ENCODE results near the gene UFSP2. TPM values are rescaled to one million over a fixed set of nuclear protein-coding genes. Genes with fewer than 3 reads are reported as not detected.

The UFSP2 gene
- total RNA-seq, 1 donor, result 43.4 TPM

GRCh38 chr4:185399466-185399865 lies 26.3 kb downstream of the UFSP2 start:
- no peaks in the 10 kb centered on the region for H4K20me1 ChIP-seq (ENCODE audit: insufficient read depth, low read length)
- no peaks in the 10 kb centered on the region for H3K9me3 ChIP-seq (ENCODE audit: low read depth, low read length)
- H2AFZ ChIP-seq (ENCODE audit: low read length), result no peak overlapping the region
- no peaks in the 10 kb centered on the region for H3K27me3 ChIP-seq (ENCODE audit: insufficient read depth, low read length)
- peaks cover 6% of the 10 kb centered on the region for H3K4me1 ChIP-seq (ENCODE audit: insufficient read depth, low read length)
- H3K4me3 ChIP-seq (ENCODE audit: insufficient read depth, low read length), result no peak overlapping the region
- no peak for DNase-seq (ENCODE audit: insufficient read length, low spot score, missing footprints)
- no peak for TF ChIP-seq CTCF (IDR thresholded peaks at IDR 0.05; ENCODE audit: extremely low read depth, low read depth, low read length)
- no peak overlapping the region for H3K4me2 ChIP-seq (ENCODE audit: insufficient read depth, low read length)
- no peaks in the 10 kb centered on the region for H3K79me2 ChIP-seq (ENCODE audit: insufficient read depth, low read length)
- no peak overlapping the region for H3K27ac ChIP-seq (ENCODE audit: low read depth, low read length)
- H3K36me3 ChIP-seq (ENCODE audit: insufficient read depth, low read length), result peaks cover 28% of the 10 kb centered on the region

- H4K20me1 ChIP-seq (ENCODE audit: insufficient read depth, low read length), result no peaks in the 10 kb centered on the region
- DNase-seq (ENCODE audit: insufficient read length, low spot score, missing footprints), result no peak
- no peak for TF ChIP-seq CTCF (IDR thresholded peaks at IDR 0.05; ENCODE audit: extremely low read depth, low read depth, low read length)
- peaks cover 27% of the 10 kb centered on the region for H3K36me3 ChIP-seq (ENCODE audit: insufficient read depth, low read length)
- H3K4me1 ChIP-seq (ENCODE audit: insufficient read depth, low read length), result peaks cover 9% of the 10 kb centered on the region
- H2AFZ ChIP-seq (ENCODE audit: low read length), result no peak overlapping the region
- no peak overlapping the region for H3K27ac ChIP-seq (ENCODE audit: low read depth, low read length)
- no peaks in the 10 kb centered on the region for H3K79me2 ChIP-seq (ENCODE audit: insufficient read depth, low read length)
- H3K4me2 ChIP-seq (ENCODE audit: insufficient read depth, low read length), result no peak overlapping the region
- no peak overlapping the region for H3K4me3 ChIP-seq (ENCODE audit: insufficient read depth, low read length)
- no peaks in the 10 kb centered on the region for H3K9me3 ChIP-seq (ENCODE audit: low read depth, low read length)
- H3K27me3 ChIP-seq (ENCODE audit: insufficient read depth, low read length), result no peaks in the 10 kb centered on the region
Observed at GRCh38 chr4:185398618-185399017, 27.1 kb downstream of the UFSP2 start.

DNA sequence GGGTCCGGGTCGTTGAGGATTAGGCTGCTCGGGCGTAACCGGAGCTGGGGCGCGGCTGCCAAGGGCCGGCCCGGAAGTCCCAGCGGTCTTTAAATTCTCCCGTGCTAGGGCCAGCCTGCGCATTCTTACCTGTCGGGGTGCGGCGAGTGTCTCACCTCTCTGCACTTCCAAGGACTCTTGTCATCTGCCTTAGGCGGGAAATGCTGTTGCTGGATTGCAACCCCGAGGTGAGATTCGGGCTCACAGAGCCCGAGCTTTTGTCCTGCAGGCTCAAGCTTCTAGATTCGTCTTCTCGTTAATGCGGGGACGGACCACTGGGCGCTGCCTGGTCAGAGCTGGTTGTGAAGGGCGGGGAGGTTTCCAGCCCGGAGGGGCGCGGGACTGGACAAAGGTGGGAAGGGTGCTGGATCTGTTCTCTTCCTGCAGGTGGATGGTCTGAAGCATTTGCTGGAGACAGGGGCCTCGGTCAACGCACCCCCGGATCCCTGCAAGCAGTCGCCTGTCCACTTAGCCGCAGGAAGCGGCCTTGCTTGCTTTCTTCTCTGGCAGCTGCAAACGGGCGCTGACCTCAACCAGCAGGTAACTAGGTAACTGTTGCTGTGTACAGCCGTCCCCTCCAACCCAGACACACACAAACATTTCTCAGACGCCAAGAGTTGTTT lies 28.9 kb downstream of the UFSP2 start, which contains the start of gene ANKRD37:
Gene ANKRD37 (plus strand): TSS at position 118 of the 662 bp plus-strand sequence. CDS start 83 bp downstream, at position 201.
- H4K20me1 ChIP-seq (ENCODE audit: insufficient read depth, low read length), result no peaks in the 10 kb centered on the region
- H3K4me1 ChIP-seq (ENCODE audit: insufficient read depth, low read length), result peaks cover 9% of the 10 kb centered on the region
- peaks cover 21% of the 10 kb centered on the region for H3K36me3 ChIP-seq (ENCODE audit: insufficient read depth, low read length)
- no peak for DNase-seq (ENCODE audit: insufficient read length, low spot score, missing footprints)
- peak within 1 kb of the TSS; percentile 86 for H3K4me3 ChIP-seq (ENCODE audit: insufficient read depth, low read length)
- H3K79me2 ChIP-seq (ENCODE audit: insufficient read depth, low read length), result no peaks in the 10 kb centered on the region
- TF ChIP-seq CTCF (IDR thresholded peaks at IDR 0.05; ENCODE audit: extremely low read depth, low read depth, low read length), result no peak
- H3K9me3 ChIP-seq (ENCODE audit: low read depth, low read length), result no peaks in the 10 kb centered on the region
- H3K27ac ChIP-seq (ENCODE audit: low read depth, low read length), result peak within 1 kb of the TSS; percentile 86
- peak within 1 kb of the TSS; percentile 67 for H2AFZ ChIP-seq (ENCODE audit: low read length)
- H3K27me3 ChIP-seq (ENCODE audit: insufficient read depth, low read length), result no peaks in the 10 kb centered on the region
- peak within 1 kb of the TSS; percentile 95 for H3K4me2 ChIP-seq (ENCODE audit: insufficient read depth, low read length)

- H3K4me3 ChIP-seq (ENCODE audit: insufficient read depth, low read length), result peak overlapping the region; percentile 86
- H3K79me2 ChIP-seq (ENCODE audit: insufficient read depth, low read length), result no peaks in the 10 kb centered on the region
- H4K20me1 ChIP-seq (ENCODE audit: insufficient read depth, low read length), result no peaks in the 10 kb centered on the region
- H3K9me3 ChIP-seq (ENCODE audit: low read depth, low read length), result no peaks in the 10 kb centered on the region
- peak; percentile 99 for DNase-seq (ENCODE audit: insufficient read length, low spot score, missing footprints)
- H2AFZ ChIP-seq (ENCODE audit: low read length), result peak overlapping the region; percentile 67
- peaks cover 9% of the 10 kb centered on the region for H3K4me1 ChIP-seq (ENCODE audit: insufficient read depth, low read length)
- no peaks in the 10 kb centered on the region for H3K27me3 ChIP-seq (ENCODE audit: insufficient read depth, low read length)
- peak overlapping the region; percentile 95 for H3K4me2 ChIP-seq (ENCODE audit: insufficient read depth, low read length)
- no peak for TF ChIP-seq CTCF (IDR thresholded peaks at IDR 0.05; ENCODE audit: extremely low read depth, low read depth, low read length)
- peaks cover 21% of the 10 kb centered on the region for H3K36me3 ChIP-seq (ENCODE audit: insufficient read depth, low read length)
- peak overlapping the region; percentile 86 for H3K27ac ChIP-seq (ENCODE audit: low read depth, low read length)
Observed at GRCh38 chr4:185395956-185396723, 29.6 kb downstream of the UFSP2 start.

Measured in osteoblast (primary cell).